CD4-positive, alpha-beta T cell (primary cell): ENCODE results near the gene SNX17. TPM values are rescaled to one million over a fixed set of nuclear protein-coding genes. Genes with fewer than 3 reads are reported as not detected.
A peak's percentile ranks its signal among the peaks of the same experiment; 100 is the strongest.

Source experiments
- ATAC-seq: fragments of 200-7000 bp; cut with Tn5 transposase; one replicate; pipeline ENCODE4 v1.10.0; 2022; ENCODE audit warnings: mild to moderate bottlenecking; ENCODE audit not compliant: poor library complexity
- CTCF ChIA-PET: fragments of 350-600 bp; sonication (Branson Sonifier 250); formaldehyde crosslinking; loops from one replicate; lab custom pipeline; 2021; ENCODE audit warnings: antibody characterized with exemption, inconsistent platforms; lab: Charles Lee
- POLR2A ChIA-PET: fragments of 350-600 bp; sonication (Branson Sonifier 250); formaldehyde crosslinking; loops from one replicate; lab custom pipeline; 2021; ENCODE audit warnings: antibody characterized with exemption, inconsistent platforms; lab: Charles Lee
- DNase-seq, 14 experiments: peaks; one replicate each; pipeline ENCODE4 v3.0.0-alpha.2; 2013 to 2020; ENCODE audit warnings: mixed read lengths in 2 of 14
- H3K27ac ChIP-seq, 2 donors: one replicate each; pipeline versions ENCODE4 v1.5.1 to v1.7.0; 2013; ENCODE audit warnings: low read length in 2 of 2, low read depth in 1 of 2, mild to moderate bottlenecking in 1 of 2
- H3K27me3 ChIP-seq, 2 experiments: 1 replicate in 1 of 2; 2 replicates in 1 of 2; pipeline versions ENCODE4 v1.6.1 to v1.7.0; 2013; ENCODE audit warnings: low read length in 2 of 2, control low read depth in 1 of 2, mild to moderate bottlenecking in 1 of 2, moderate library complexity in 1 of 2; ENCODE audit not compliant: insufficient read depth in 2 of 2, control insufficient read depth in 1 of 2
- H3K36me3 ChIP-seq: one replicate; pipeline ENCODE4 v1.6.1; 2013; ENCODE audit warnings: low read length, control low read depth; ENCODE audit not compliant: insufficient read depth
- H3K4me1 ChIP-seq: one replicate; pipeline ENCODE4 v1.6.1; 2013; ENCODE audit warnings: low read length, control low read depth; ENCODE audit not compliant: insufficient read depth
- H3K4me3 ChIP-seq: one replicate; pipeline ENCODE4 v1.5.1; 2013; ENCODE audit warnings: mild to moderate bottlenecking, low read length, moderate library complexity
- H3K9me3 ChIP-seq, 2 experiments: 1 replicate in 1 of 2; 2 replicates in 1 of 2; pipeline versions ENCODE4 v1.6.1 to v1.7.0; 2013; ENCODE audit warnings: low read length in 2 of 2, mild to moderate bottlenecking in 2 of 2, control low read depth in 1 of 2, moderate library complexity in 1 of 2; ENCODE audit not compliant: control insufficient read depth in 1 of 2, insufficient read depth in 1 of 2
- H3K27ac Mint-ChIP-seq: one replicate; pipeline ENCODE4 v1.8.0; 2020; ENCODE audit warnings: mixed read lengths
- H3K27me3 Mint-ChIP-seq: one replicate; pipeline ENCODE4 v1.8.0; 2021; ENCODE audit warnings: mixed read lengths
- H3K36me3 Mint-ChIP-seq: one replicate; pipeline ENCODE4 v1.8.0; 2021; ENCODE audit warnings: low read depth, mixed read lengths
- H3K4me1 Mint-ChIP-seq: one replicate; pipeline ENCODE4 v1.8.0; 2021; ENCODE audit warnings: low read depth, mixed read lengths
- H3K4me3 Mint-ChIP-seq: one replicate; pipeline ENCODE4 v1.8.0; 2020; ENCODE audit warnings: mild to moderate bottlenecking, mixed read lengths
- H3K9me3 Mint-ChIP-seq: one replicate; pipeline ENCODE4 v1.8.0; 2020; ENCODE audit warnings: mixed read lengths
- intact Hi-C, 2 experiments: fragments of 100-400 bp; cut with DNase I in 1 of 2; cut with micrococcal nuclease in 1 of 2; formaldehyde crosslinking; loops; one replicate each; pipeline versions ENCODE4 v1.15.1 to v1.9.0; 2023 to 2025; cut with DNase I, micrococcal nuclease
- total RNA-seq, 174 experiments: library from RNA in 2 of 174; stranded (reverse) in 2 of 174; gene quantifications; one replicate each; pipeline ENCODE4 v1.2.3 and lab custom pipeline; 2021 to 2026
- TF ChIP-seq, protein P1 (sequence below): fragments of 200-600 bp; IDR thresholded peaks from one replicate; pipeline ENCODE4 v1.8.0; 2022; ENCODE audit warnings: antibody characterized with exemption, mild to moderate bottlenecking

The SNX17 gene
- total RNA-seq, 2 experiments from 2014 or later: 66.3 to 67.9 TPM

DNA sequence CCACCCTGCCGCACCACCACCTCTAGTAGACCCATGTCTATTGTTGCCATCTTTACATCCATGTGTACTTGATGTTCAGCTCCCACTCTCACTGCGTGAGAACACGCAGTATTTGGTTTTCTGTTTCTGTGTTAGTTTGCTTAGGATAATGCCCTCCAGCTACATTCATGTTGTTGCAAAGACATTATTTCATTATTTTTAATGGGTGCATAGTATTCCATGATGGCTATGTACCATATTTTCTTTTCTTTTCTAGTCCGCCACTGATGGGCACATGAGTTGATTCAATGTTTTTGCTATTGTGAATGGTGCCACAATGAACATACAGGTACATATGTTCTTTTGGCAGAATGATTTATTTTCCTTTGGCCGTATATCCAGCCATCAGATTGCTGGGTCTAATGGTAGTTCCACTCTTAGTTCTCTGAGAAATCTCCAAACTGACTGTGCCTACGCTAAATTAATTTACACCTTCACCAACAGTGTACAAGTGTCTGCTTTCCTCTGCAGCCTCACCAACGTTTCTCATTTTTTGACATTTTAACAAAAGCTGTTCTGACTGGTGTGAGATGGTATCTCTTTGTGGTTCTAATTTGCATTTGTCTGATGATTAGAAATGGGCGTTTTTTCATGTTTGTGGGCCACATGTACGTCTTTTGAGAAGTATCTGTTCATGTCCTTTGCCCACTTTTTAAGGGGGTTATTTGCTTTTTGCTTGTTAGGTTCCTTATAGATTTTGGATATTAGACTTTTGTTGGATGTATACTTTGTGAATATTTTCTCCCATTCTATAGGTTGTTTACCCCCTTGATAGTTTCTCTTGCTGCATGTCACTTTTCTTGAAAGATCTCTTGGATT lies 20.6 kb downstream of the SNX17 start:
- intact Hi-C loops: loop anchor here in 1 of 2 experiments (1.0 to 5.0 kb wide), 2 partner anchors 21 to 36 kb away; partner anchors contain the start of genes EIF2B4, NRBP1 and SNX17
- peak overlapping the region; percentile 47 to 52 for H3K27ac ChIP-seq
- CTCF ChIA-PET: interaction anchor here (1.0 to 2.2 kb wide), 3 partner anchors 17 to 39 kb away, joined by 3 to 5 read pairs (median 3); partner anchors contain the start of gene NRBP1

DNA sequence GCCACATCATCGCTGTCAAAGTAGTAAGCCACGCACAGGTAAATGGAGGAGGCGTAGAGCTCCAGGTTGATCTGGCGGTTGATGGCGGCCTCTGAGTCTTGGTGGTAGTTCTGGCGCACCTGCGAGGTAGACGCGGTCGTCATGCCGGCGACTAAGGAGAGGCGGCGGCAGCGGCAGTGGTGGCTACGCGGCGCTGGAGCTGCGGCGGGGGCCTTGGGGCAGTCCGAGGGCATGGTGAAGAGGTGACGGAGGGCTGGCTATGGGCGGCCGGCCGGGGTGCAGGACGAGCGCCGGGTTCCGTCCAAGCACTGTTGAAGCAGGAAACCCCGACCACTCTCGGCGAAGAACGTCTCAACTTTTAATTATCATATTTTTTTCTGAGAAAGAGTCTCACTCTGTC lies 22.8 kb downstream of the SNX17 start:
- no peak overlapping the region for H3K4me3 Mint-ChIP-seq
- peaks cover 25% of the 10 kb centered on the region for H3K4me1 ChIP-seq
- H3K9me3 Mint-ChIP-seq: no peaks in the 10 kb centered on the region
- intact Hi-C loops: loop anchor here in 1 of 2 experiments (5.0 kb wide), 1 partner anchor 34 kb away; the partner anchor contains the start of gene NRBP1
- H3K36me3 Mint-ChIP-seq: peaks cover 39% of the 10 kb centered on the region
- DNase-seq (no peak), ATAC-seq (no peak)
- peak overlapping the region; percentile 53 for H3K27ac Mint-ChIP-seq
- POLR2A ChIA-PET: interaction anchor here (2.4 kb wide), 2 partner anchors 16 to 35 kb away, joined by 8 to 11 read pairs; partner anchors contain the start of genes NRBP1 and PPM1G
- TF ChIP-seq, protein P1, sequence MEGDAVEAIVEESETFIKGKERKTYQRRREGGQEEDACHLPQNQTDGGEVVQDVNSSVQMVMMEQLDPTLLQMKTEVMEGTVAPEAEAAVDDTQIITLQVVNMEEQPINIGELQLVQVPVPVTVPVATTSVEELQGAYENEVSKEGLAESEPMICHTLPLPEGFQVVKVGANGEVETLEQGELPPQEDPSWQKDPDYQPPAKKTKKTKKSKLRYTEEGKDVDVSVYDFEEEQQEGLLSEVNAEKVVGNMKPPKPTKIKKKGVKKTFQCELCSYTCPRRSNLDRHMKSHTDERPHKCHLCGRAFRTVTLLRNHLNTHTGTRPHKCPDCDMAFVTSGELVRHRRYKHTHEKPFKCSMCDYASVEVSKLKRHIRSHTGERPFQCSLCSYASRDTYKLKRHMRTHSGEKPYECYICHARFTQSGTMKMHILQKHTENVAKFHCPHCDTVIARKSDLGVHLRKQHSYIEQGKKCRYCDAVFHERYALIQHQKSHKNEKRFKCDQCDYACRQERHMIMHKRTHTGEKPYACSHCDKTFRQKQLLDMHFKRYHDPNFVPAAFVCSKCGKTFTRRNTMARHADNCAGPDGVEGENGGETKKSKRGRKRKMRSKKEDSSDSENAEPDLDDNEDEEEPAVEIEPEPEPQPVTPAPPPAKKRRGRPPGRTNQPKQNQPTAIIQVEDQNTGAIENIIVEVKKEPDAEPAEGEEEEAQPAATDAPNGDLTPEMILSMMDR: no peak
- H3K4me3 ChIP-seq: no peak overlapping the region
- H3K27ac ChIP-seq: no peak overlapping the region
- CTCF ChIA-PET: interaction anchor here (2.2 kb wide), 1 partner anchor 35 kb away, joined by 5 read pairs; the partner anchor contains the start of gene NRBP1
- H3K9me3 ChIP-seq: no peaks in the 10 kb centered on the region
- no peaks in the 10 kb centered on the region for H3K27me3 ChIP-seq
- H3K27me3 Mint-ChIP-seq: no peaks in the 10 kb centered on the region
- H3K36me3 ChIP-seq: peaks cover 13% of the 10 kb centered on the region
- peaks cover 45% of the 10 kb centered on the region for H3K4me1 Mint-ChIP-seq

More for the DNA sequence above, 20.6 kb downstream of the SNX17 start:
- POLR2A ChIA-PET: interaction anchor here (0.6 to 2.4 kb wide), 6 partner anchors 11 to 1417 kb away, joined by 3 to 11 read pairs (median 4); partner anchors contain the start of genes PPM1G, SNX17 and ZNF513
- H3K4me1 ChIP-seq: peaks cover 25% of the 10 kb centered on the region
- Mint-ChIP-seq H3K4me3 (peak overlapping the region; percentile 32), H3K27ac (peak overlapping the region; percentile 86), H3K9me3 (no peaks in the 10 kb centered on the region), H3K4me1 (peaks cover 32% of the 10 kb centered on the region), H3K27me3 (no peaks in the 10 kb centered on the region), H3K36me3 (peaks cover 43% of the 10 kb centered on the region)
- TF ChIP-seq, protein P1: no peak
- peaks cover 23% of the 10 kb centered on the region for H3K36me3 ChIP-seq
- no peaks in the 10 kb centered on the region for H3K27me3 ChIP-seq
- DNase-seq (peak in 3 of 14 experiments; percentile 73 to 77 (median 74)), ATAC-seq (peak; percentile 80)
- H3K4me3 ChIP-seq: no peak overlapping the region
- H3K9me3 ChIP-seq: no peaks in the 10 kb centered on the region

DNA sequence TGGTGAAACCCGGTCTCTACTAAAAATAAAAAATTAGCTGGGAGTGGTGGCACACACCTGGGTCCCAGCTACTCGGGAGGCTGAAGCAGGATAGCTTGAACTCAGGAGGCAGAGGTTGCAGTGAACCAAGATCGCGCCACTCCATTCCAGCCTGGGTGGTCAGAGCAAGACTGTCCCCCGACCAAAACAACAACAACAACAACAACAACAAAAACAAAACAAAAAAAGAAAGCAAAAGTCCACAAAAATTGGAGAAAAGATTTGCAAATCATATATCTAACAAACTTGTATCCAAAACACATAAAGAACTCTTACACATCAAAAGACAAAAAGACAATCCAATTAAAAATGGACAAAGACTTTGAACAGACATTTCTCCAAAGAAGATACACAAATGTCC lies 28.5 kb downstream of the SNX17 start:
- CTCF ChIA-PET: no interaction called here
- TF ChIP-seq, protein P1: no peak
- H3K36me3 Mint-ChIP-seq: peaks cover 25% of the 10 kb centered on the region

More for the DNA sequence above, 28.5 kb downstream of the SNX17 start:
- intact Hi-C loops: no loop called here
- Mint-ChIP-seq H3K4me3 (no peak overlapping the region), H3K27ac (no peak overlapping the region), H3K27me3 (no peaks in the 10 kb centered on the region), H3K4me1 (peaks cover 43% of the 10 kb centered on the region), H3K9me3 (no peaks in the 10 kb centered on the region)
- H3K4me1 ChIP-seq: peaks cover 8% of the 10 kb centered on the region
- no peak overlapping the region for H3K4me3 ChIP-seq
- no peak overlapping the region for H3K27ac ChIP-seq
- H3K9me3 ChIP-seq: no peaks in the 10 kb centered on the region
- ATAC-seq: no peak
- no peaks in the 10 kb centered on the region for H3K27me3 ChIP-seq
- POLR2A ChIA-PET: no interaction called here
- H3K36me3 ChIP-seq: peaks cover 9% of the 10 kb centered on the region
- no peak for DNase-seq
